ENCODE measurements around the gene NTNG2. TPM values are rescaled to one million over a fixed set of nuclear protein-coding genes. Genes with fewer than 3 reads are reported as not detected.
A peak's percentile ranks its signal among the peaks of the same experiment; 100 is the strongest.

The NTNG2 gene
- total and polyA plus RNA-seq, 2 of the 13 experiments (the other 11 are each of a cell fraction or from before 2014, with no cell fraction given), result 0.02 to 0.36 TPM

GRCh38 chr9:132283165-132283564 lies 121.3 kb downstream of the NTNG2 start:
- ChIA-PET CTCF (ENCODE audit: low intra/inter-chr PET ratio, low total read pairs) (no interaction called here), POLR2A (no interaction called here)
- no peaks in the 10 kb centered on the region for H3K27me3 ChIP-seq (ENCODE audit: control insufficient read depth in 1 of 2, insufficient read depth in 2 of 2, low read length in 2 of 2)
- WGBS (ENCODE audit: low lambda C conversion rate), result 67% methylated on average over 4 of the region's 4 CpGs
- no peak overlapping the region for H3K4me2 ChIP-seq (ENCODE audit: low read depth, low read length)
- H3K9ac ChIP-seq (ENCODE audit: insufficient read depth, low read depth, low read length), result no peak overlapping the region
- ATAC-seq (no peak), FAIRE-seq (no peak), DNase-seq (ENCODE audit: low spot score) (no peak)
- no peak overlapping the region for H2AFZ ChIP-seq (ENCODE audit: low read length)
- TF ChIP-seq SALL1 (CRISPR knock-in tag; IDR thresholded peaks at IDR 0.05), result peak; percentile 45; the same call in 1 of the 2 replicates
- 0 out of 2 replicates have a peak, but pooled peaks have one; percentile 31 for TF ChIP-seq ONECUT2 (CRISPR knock-in tag; IDR thresholded peaks at IDR 0.05)
- no peak for TF ChIP-seq ZNF713 (CRISPR knock-in tag; IDR thresholded peaks at IDR 0.05)
- TF ChIP-seq HNF4A (CRISPR knock-in tag; IDR thresholded peaks at IDR 0.05), result peak; percentile 12; the same call in 1 of the 2 replicates
- TF ChIP-seq GATAD2A (CRISPR knock-in tag; IDR thresholded peaks at IDR 0.05), result 0 out of 2 replicates have a peak, but pooled peaks have one; percentile 12
- TF ChIP-seq RXRB (CRISPR knock-in tag; IDR thresholded peaks at IDR 0.05; ENCODE audit: borderline replicate concordance), result 0 out of 2 replicates have a peak, but pooled peaks have one; percentile 25
- 0 out of 2 replicates have a peak, but pooled peaks have one; percentile 15 for TF ChIP-seq NCOA2 (CRISPR knock-in tag; IDR thresholded peaks at IDR 0.05)
- TF ChIP-seq PBX2 (CRISPR knock-in tag; IDR thresholded peaks at IDR 0.05), result peak; percentile 31; the same call in 1 of the 2 replicates
- peak in 1 of 2 experiments; percentile 62; a peak in 1 of 4 replicates for TF ChIP-seq NR2F1 (CRISPR knock-in tag; IDR thresholded peaks at IDR 0.05)
- no peak for TF ChIP-seq ZC3H4 (CRISPR knock-in tag; IDR thresholded peaks at IDR 0.05; ENCODE audit: borderline replicate concordance)
- peak; percentile 69 for TF ChIP-seq NR2F6 (IDR thresholded peaks at IDR 0.05)
- peak; percentile 44; the same call in 1 of the 2 replicates for TF ChIP-seq NR2F6 (CRISPR knock-in tag; IDR thresholded peaks at IDR 0.05)
- TF ChIP-seq ARID3A (IDR thresholded peaks at IDR 0.05; ENCODE audit: low read depth, low read length), result 0 out of 2 replicates have a peak, but pooled peaks have one; percentile 24
- TF ChIP-seq RARA (CRISPR knock-in tag; IDR thresholded peaks at IDR 0.05), result peak; percentile 71
- no peak for TF ChIP-seq PHF21A (CRISPR knock-in tag; IDR thresholded peaks at IDR 0.05)
- no peak for TF ChIP-seq CBFB (CRISPR knock-in tag; IDR thresholded peaks at IDR 0.05)
- TF ChIP-seq FOXP1 (IDR thresholded peaks at IDR 0.05), result no peak
- TF ChIP-seq FOXP1 (CRISPR knock-in tag; IDR thresholded peaks at IDR 0.05), result 0 out of 2 replicates have a peak, but pooled peaks have one; percentile 11
- TF ChIP-seq HOXD1 (CRISPR knock-in tag; IDR thresholded peaks at IDR 0.05), result peak; percentile 70; the same call in 1 of the 2 replicates
- intact Hi-C loops (cut with micrococcal nuclease; ENCODE audit: unreplicated experiment), result no loop called here
- no peak overlapping the region for H3K27ac ChIP-seq (ENCODE audit: extremely low read length, insufficient read depth, low read length)
- H3K36me3 ChIP-seq (replicated peaks in 1 of 2; ENCODE audit: control insufficient read depth in 1 of 2, insufficient read depth in 2 of 2, low read length in 2 of 2), result peaks cover 20 to 77% of the 10 kb centered on the region in 2 experiments
- H3K79me2 ChIP-seq (ENCODE audit: insufficient read depth, low read length), result no peaks in the 10 kb centered on the region
- no TSS peak for BruUV-seq (replicated peaks)
- in situ Hi-C loops (cut with HindIII; ENCODE audit: extremely low pct_ligation_motif_present, low pct_unique_long_range_greater_than_20kb), result no loop called here
- peaks cover 12% of the 10 kb centered on the region for H3K4me1 ChIP-seq (ENCODE audit: insufficient read depth, low read length)
- H4K20me1 ChIP-seq (ENCODE audit: insufficient read depth, low read length), result no peaks in the 10 kb centered on the region
- no peak overlapping the region for H3K4me3 ChIP-seq (replicated peaks in 1 of 3; ENCODE audit: insufficient read depth in 1 of 3, low read depth in 2 of 3, low read length in 3 of 3)
- no peaks in the 10 kb centered on the region for H3K9me3 ChIP-seq (ENCODE audit: low read length)

All from HepG2 (cell line).